Effector memory CD8-positive, alpha-beta T cell (primary cell): ENCODE results near the gene ADGRG1.
"Not testable (repeated sequence)": the region's sequence is repeated elsewhere in the genome, so short reads cannot be mapped to it uniquely, and the experiment has no call there.

Experiments used
- ATAC-seq: fragments of 150-1000 bp; cut with Tn5 transposase; replicated peaks from 2 replicates; pipeline ENCODE4 v1.10.0; 2021; ENCODE audit warnings: mild to moderate bottlenecking, moderate library complexity
- DNase-seq, 3 experiments: peaks; one replicate each; pipeline ENCODE4 v3.0.0; 2021
- H3K27ac Mint-ChIP-seq, 2 donors: one replicate each; pipeline ENCODE4 v1.8.0; 2022; ENCODE audit warnings: mild to moderate bottlenecking in 2 of 2, mixed read lengths in 2 of 2, moderate library complexity in 2 of 2
- H3K27me3 Mint-ChIP-seq, 2 donors: one replicate each; pipeline ENCODE4 v1.8.0; 2022; ENCODE audit warnings: mixed read lengths in 2 of 2
- H3K36me3 Mint-ChIP-seq: one replicate; pipeline ENCODE4 v1.8.0; 2022; ENCODE audit warnings: mild to moderate bottlenecking, moderate library complexity, mixed read lengths; ENCODE audit not compliant: insufficient read depth
- H3K4me1 Mint-ChIP-seq, 2 donors: one replicate each; pipeline ENCODE4 v1.8.0; 2022; ENCODE audit warnings: low read depth in 2 of 2, mixed read lengths in 2 of 2
- H3K4me3 Mint-ChIP-seq, 2 donors: one replicate each; pipeline ENCODE4 v1.8.0; 2022; ENCODE audit warnings: mild to moderate bottlenecking in 2 of 2, mixed read lengths in 2 of 2, moderate library complexity in 2 of 2
- H3K9me3 Mint-ChIP-seq, 2 donors: one replicate each; pipeline ENCODE4 v1.8.0; 2022; ENCODE audit warnings: mixed read lengths in 2 of 2

ADGRG1 gene

DNA sequence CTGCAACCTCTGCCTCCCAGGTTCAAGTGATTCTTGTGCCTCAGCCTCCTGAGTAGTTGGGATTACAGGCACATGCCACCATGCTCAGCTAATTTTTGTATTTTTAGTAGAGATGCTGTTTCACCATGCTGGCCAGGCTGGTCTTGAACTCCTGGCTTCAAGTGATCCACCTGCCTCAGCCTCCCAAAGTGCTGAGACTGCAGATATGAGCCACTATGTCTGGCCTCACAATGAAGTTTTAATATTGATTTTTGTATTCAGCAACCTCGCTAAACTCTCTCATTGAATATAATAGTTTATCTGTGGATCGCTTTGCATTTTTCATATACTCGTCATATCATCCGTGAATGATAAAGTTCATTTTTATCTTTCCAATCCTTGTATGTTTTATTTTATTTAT lies 32.2 kb upstream of the ADGRG1 start:
- DNase-seq, H3K4me3 Mint-ChIP-seq, H3K36me3 Mint-ChIP-seq, H3K9me3 Mint-ChIP-seq, H3K27ac Mint-ChIP-seq, H3K27me3 Mint-ChIP-seq, ATAC-seq: not testable (repeated sequence)
- H3K4me1 Mint-ChIP-seq, result peaks cover 55 to 65% of the 10 kb centered on the region in 2 donors

DNA sequence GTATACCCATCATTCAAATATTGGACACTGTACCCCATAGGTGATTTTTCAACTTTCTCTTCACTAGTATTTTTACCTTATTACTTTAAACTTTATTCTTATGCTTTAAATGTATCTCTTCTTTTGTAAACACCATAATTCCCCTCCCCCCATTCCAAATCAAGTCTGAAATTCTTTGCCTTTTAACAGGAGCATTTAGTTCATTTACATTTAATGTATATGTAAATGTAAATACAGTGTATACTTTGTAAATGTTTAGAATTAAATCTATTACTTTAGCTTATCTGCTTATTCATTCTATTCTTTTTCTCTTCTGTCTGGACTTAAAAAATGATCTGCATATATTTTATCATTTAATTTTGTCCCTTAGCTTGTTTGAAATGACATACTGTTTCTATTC lies 30.0 kb upstream of the ADGRG1 start:
- H3K27ac Mint-ChIP-seq, result peak overlapping the region in 1 of 2 donors; percentile 90
- H3K4me1 Mint-ChIP-seq, result peaks cover 52 to 65% of the 10 kb centered on the region in 2 donors
- no peak for ATAC-seq
- no peak overlapping the region for H3K4me3 Mint-ChIP-seq
- no peaks in the 10 kb centered on the region for H3K36me3 Mint-ChIP-seq
- peaks cover 0 to 2% of the 10 kb centered on the region in 2 donors for H3K9me3 Mint-ChIP-seq
- no peaks in the 10 kb centered on the region for H3K27me3 Mint-ChIP-seq
- no peak for DNase-seq

GRCh38 chr16:57600048-57600835 lies 28.2 kb upstream of the ADGRG1 start:
- Mint-ChIP-seq H3K4me3 (peak overlapping the region; percentile 57 to 74), H3K27ac (peak overlapping the region; percentile 90 to 92), H3K9me3 (peaks cover 0 to 2% of the 10 kb centered on the region in 2 donors), H3K36me3 (no peaks in the 10 kb centered on the region), H3K4me1 (peaks cover 52 to 66% of the 10 kb centered on the region in 2 donors), H3K27me3 (no peaks in the 10 kb centered on the region)
- no peak for ATAC-seq
- no peak for DNase-seq

DNA sequence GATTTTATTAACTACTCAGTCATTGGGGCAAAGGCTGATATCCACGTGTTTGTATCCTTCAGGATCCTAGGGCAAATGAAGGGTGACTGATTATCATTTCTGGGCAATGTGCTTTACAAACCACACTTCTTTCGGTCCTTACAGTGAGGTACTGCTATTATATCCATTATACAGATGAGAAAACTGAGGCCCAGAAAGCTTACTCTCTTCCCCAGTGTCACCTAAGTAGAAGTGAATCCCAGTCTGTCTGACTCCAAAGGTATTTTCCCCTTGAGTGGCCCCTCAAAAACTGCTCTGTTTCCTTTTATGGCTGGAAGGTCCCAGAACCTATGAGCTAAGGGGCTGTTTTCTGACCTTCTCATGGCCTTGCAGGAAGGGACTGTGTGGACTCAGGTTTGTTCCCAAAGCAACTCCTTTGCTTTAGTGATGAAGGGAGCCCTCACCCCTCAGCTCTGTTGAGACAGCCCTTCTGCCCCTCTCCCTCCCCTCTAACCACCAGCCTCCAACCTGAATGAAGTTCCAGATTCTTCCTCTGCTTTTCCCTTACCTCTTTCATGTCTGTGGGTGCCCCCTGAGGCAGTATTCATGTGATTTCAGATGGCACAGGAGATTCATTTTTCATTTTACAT lies 27.4 kb upstream of the ADGRG1 start:
- ATAC-seq (no peak), DNase-seq (no peak)
- peak overlapping the region; percentile 90 to 92 for H3K27ac Mint-ChIP-seq
- H3K9me3 Mint-ChIP-seq, result no peaks in the 10 kb centered on the region
- H3K4me1 Mint-ChIP-seq, result peaks cover 52 to 70% of the 10 kb centered on the region in 2 donors
- H3K27me3 Mint-ChIP-seq, result no peaks in the 10 kb centered on the region
- no peaks in the 10 kb centered on the region for H3K36me3 Mint-ChIP-seq
- H3K4me3 Mint-ChIP-seq, result peak overlapping the region; percentile 59 to 74

- H3K9me3 Mint-ChIP-seq, result no peaks in the 10 kb centered on the region
- no peaks in the 10 kb centered on the region for H3K27me3 Mint-ChIP-seq
- no peaks in the 10 kb centered on the region for H3K36me3 Mint-ChIP-seq
- DNase-seq, result peak; percentile 54 to 61 (median 57)
- peak overlapping the region; percentile 90 to 92 for H3K27ac Mint-ChIP-seq
- peak; percentile 89 for ATAC-seq
- H3K4me1 Mint-ChIP-seq, result peaks cover 53 to 73% of the 10 kb centered on the region in 2 donors
- peak overlapping the region; percentile 59 to 74 for H3K4me3 Mint-ChIP-seq
Measured at GRCh38 chr16:57601801-57602478, 26.5 kb upstream of the ADGRG1 start.

DNA sequence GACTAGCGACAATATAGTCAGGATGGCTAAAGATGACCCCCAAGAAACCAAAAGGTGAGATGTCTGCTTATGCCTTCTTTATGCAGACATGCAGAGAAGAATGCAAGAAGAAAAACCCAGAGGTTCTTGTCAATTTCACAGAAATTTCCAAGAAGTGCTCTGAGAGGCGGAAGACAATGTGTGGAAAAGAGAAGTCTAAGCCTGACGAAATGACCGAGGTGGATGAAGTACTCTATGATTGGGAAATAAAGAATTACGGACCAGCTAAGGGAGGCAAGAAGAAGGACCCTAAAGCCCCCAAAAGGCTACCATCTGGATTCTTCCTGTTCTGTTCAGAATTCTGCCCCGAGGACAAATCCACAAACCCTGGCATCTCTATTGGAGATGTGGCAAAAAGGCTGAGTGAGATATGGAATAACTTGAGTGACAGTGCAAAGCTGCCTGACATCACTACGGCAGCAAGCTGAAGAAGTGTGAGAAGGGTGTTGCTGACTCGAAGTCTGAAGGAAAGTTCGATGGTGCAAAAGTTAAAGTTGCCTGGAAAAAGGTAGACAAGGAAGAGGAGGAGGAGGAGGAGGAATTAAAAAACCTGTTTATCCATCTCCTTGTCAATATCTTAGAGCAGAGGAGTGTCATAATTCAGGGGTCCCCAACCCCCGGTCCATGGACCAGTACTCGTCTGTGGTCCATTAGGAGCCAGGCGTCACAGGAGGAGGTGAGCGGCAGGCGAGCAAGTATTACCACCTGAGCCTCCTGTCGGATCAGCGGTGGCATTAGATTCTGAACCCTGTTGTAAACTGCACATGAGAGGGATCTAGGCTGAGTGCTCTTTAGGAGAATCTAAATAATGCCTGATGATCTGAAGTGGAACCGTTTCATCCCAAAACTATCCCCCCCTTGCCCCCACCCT lies 25.1 kb upstream of the ADGRG1 start:
- Mint-ChIP-seq H3K27ac (peak overlapping the region; percentile 72 to 90), H3K4me1 (peaks cover 56 to 73% of the 10 kb centered on the region in 2 donors), H3K27me3 (no peaks in the 10 kb centered on the region), H3K4me3 (peak overlapping the region in 1 of 2 donors; percentile 74), H3K9me3 (no peaks in the 10 kb centered on the region), H3K36me3 (no peaks in the 10 kb centered on the region)
- DNase-seq (no peak), ATAC-seq (no peak)

DNA sequence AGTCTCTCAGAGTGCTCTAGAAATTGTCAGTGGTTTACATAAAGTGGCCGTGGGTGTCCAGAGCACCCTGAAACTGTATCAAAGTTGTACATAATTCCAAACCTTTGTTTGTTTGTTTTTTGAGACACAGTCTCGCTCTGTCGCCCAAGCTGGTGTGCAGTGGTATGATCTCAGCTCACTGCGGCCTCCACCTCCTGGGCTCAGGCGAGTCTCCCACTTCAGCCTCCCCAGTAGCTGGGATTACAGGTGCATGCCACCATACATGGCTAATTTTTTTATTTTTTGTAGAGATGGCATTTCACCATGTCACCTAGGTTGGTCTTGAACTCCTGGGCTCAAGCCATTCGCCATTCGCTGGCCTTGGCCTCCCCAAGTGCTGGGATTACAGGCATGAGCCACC lies 24.3 kb upstream of the ADGRG1 start:
- Mint-ChIP-seq H3K4me1 (peaks cover 55 to 72% of the 10 kb centered on the region in 2 donors), H3K4me3 (no peak overlapping the region), H3K27ac (peak overlapping the region; percentile 72 to 90), H3K36me3 (peaks cover 1% of the 10 kb centered on the region), H3K9me3 (no peaks in the 10 kb centered on the region), H3K27me3 (no peaks in the 10 kb centered on the region)
- ATAC-seq, result no peak
- DNase-seq, result no peak

DNA sequence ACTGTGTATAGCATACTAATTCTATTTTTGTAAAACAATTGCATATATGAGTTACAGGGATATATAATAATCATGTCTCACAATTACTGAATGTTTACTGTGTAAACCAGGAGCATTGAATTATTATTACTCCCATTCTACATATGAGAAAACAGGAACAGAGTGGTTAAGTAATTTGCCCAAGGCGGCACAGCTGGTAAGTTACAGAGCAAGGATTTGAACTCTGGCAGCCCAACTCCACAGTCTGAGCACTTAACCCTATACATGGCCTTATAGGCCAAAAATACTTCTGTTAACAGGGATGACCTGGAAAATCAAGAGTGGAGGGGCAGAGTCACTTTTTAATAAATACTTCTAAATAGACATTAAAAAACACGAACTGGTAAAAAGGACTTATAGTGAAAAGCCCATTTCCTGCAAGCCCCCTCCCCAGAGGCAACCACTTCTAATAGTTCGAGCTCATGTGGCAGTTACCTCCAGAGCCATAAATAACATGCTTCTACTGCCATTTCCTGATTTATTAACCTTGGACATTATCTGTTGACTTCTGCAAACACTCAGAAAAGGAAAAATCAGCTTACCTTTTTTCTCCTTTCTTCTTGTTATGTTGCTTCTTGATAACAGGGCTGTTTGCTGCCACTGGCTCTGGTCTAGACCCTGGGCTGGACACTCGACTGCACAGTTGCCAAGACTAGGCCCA lies 22.1 kb upstream of the ADGRG1 start:
- Mint-ChIP-seq H3K27me3 (no peaks in the 10 kb centered on the region), H3K36me3 (peaks cover 15% of the 10 kb centered on the region), H3K9me3 (peaks cover 0 to under 1% of the 10 kb centered on the region in 2 donors), H3K4me3 (no peak overlapping the region), H3K4me1 (peaks cover 54 to 76% of the 10 kb centered on the region in 2 donors), H3K27ac (peak overlapping the region; percentile 62 to 84)
- ATAC-seq (no peak), DNase-seq (no peak)

DNA sequence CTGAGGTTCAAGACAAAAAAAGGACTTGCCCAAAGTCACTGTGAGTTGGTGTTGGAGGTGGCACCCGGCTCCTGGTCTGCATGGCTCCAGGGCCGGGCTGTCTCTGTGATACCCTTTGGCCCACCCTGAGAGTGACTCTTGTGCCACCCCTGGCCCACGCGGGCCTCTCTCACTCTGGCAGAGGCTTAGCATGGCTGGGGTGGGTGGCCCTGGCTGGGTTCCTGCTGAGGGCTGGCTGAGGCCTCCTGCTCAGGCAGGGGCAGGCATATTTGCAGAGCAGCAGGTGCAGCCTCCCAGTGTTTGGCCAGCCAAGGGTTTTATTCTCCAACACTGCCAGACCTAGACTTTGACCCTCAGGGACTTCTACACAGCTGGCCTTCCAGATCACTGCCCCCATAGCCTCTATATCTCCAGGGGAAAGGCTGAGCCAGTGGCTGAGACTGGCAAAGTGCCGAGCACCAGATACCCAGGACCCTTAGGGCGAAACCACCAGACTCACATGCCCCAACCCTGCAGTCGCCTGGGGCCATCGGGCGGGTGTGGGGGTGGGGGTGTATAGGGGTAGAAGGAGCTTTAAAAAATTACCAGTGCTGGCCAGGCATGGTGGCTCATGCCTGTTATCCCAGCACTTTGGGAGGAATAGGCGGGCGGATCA lies 21.5 kb upstream of the ADGRG1 start:
- DNase-seq (no peak), ATAC-seq (no peak)
- Mint-ChIP-seq H3K27me3 (no peaks in the 10 kb centered on the region), H3K36me3 (peaks cover 15% of the 10 kb centered on the region), H3K9me3 (peaks cover 0 to 2% of the 10 kb centered on the region in 2 donors), H3K4me1 (peaks cover 50 to 73% of the 10 kb centered on the region in 2 donors), H3K27ac (peak overlapping the region; percentile 62 to 84), H3K4me3 (peak overlapping the region in 1 of 2 donors; percentile 10)

GRCh38 chr16:57607676-57608461 lies 20.6 kb upstream of the ADGRG1 start:
- Mint-ChIP-seq H3K9me3 (peaks cover 0 to 2% of the 10 kb centered on the region in 2 donors), H3K4me1 (peaks cover 45 to 64% of the 10 kb centered on the region in 2 donors), H3K4me3 (no peak overlapping the region), H3K36me3 (peaks cover 15% of the 10 kb centered on the region), H3K27ac (peak overlapping the region in 1 of 2 donors; percentile 35), H3K27me3 (no peaks in the 10 kb centered on the region)
- ATAC-seq, result no peak
- no peak for DNase-seq

DNA sequence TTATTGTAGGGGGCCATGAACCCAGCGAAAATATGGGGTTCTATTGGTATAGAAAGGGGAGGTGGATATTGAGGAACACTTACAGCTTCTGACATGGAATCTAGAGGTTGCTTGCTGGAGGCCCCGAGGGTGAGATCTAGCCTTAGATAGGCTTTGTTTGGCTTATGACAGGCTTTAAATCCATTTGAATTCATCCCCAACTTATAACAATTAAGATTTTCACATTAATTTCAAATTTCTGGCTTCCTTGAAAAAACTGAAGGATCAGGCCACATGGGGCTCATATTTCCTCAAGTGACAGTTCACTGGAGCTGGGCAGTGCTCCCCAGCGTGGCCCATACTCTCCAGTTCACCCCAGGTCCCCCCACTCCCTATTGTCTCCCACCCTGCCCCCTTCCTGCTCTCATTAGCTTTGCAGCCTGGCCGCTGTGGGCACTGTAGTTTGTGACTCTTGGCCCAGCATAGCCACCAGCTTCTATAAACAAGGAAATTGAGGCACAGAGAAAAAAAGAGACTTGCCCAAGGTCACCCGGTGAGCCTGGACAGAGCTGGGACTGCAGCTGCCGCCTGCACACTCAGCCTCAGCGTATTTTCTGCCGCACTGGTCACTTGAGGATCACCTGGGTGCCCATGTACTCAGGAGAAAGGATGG lies 19.8 kb upstream of the ADGRG1 start:
- DNase-seq, result no peak
- peaks cover 15% of the 10 kb centered on the region for H3K36me3 Mint-ChIP-seq
- peak overlapping the region in 1 of 2 donors; percentile 79 for H3K4me3 Mint-ChIP-seq
- no peaks in the 10 kb centered on the region for H3K27me3 Mint-ChIP-seq
- peak overlapping the region; percentile 35 to 98 for H3K27ac Mint-ChIP-seq
- no peak for ATAC-seq
- peaks cover 40 to 57% of the 10 kb centered on the region in 2 donors for H3K4me1 Mint-ChIP-seq
- peaks cover 0 to 2% of the 10 kb centered on the region in 2 donors for H3K9me3 Mint-ChIP-seq
